HG03095 (cell line): ENCODE results near the gene NKX6-1.

Experiments
- ATAC-seq: cut with Tn5 transposase; IDR thresholded peaks from one replicate; pipeline ENCODE4 v1.9.1; 2021; ENCODE audit warnings: moderate library complexity; ENCODE audit not compliant: unreplicated experiment

NKX6-1 gene

GRCh38 chr4:84498935-84499623 is at the start of gene NKX6-1:
Gene NKX6-1 (minus strand): TSS chr4:84499292. CDS start chr4:84498228, 1,064 bp downstream.
- ATAC-seq, result no peak

DNA sequence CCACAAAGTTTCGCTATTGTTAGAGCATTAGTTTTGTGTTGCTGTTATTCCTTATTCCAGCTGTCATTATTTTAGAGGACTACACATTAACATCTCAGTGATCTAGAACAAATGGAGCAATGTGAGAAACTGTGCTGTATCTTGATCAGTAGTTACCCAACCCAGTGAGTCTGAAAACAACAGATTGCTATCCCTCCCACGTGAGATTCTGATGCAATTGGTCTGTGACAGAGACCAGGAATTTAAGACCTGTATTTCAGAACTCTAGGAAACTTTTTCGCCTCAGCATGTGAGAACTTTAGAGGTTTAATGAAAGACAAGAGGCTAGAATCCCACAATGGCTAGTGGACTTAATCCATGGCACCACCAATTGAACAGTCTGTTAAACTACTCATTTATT is 48.1 kb upstream of the NKX6-1 start:
- ATAC-seq, result no peak

DNA sequence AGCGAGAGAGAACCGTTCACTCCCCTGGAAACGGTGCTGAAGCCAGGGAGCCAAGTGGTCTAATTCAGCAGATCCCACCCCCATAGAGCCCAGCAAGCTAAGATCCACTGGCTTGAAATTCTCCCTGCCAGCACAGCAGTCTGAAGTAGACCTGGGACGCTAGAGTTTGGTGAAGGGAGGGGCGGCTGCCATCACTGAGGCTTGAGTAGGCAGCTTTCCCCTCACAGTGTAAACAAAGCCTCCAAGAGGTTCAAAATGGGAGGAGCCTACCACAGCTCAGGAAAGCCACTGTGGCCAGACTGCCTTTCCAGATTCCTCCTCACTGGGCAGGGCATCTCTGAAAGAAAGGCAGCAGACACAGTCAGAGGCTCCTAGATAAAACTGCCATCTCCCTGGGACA is 46.0 kb upstream of the NKX6-1 start:
- no peak for ATAC-seq

- ATAC-seq, result no peak
Measured at GRCh38 chr4:84535901-84536300, 36.8 kb upstream of the NKX6-1 start.

DNA sequence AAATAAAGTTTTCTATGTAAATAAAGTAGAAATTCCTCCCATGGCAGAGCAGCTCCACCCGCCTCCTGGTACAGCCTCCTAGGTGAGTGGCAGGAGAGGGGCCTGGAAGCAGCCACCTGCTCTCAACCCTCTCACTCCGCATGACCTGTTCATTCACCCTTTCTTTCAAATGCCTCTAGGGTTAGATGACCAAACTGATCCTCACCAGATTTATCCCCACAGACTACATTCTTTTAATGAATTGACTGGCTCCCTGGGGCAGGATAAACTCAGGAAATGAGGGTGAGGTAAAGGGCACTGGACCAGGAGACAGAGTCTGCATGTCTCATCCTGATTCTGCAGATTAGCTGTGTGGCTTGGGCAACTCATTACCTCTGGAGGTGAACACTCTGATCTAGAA is 32.6 kb upstream of the NKX6-1 start:
- no peak for ATAC-seq

DNA sequence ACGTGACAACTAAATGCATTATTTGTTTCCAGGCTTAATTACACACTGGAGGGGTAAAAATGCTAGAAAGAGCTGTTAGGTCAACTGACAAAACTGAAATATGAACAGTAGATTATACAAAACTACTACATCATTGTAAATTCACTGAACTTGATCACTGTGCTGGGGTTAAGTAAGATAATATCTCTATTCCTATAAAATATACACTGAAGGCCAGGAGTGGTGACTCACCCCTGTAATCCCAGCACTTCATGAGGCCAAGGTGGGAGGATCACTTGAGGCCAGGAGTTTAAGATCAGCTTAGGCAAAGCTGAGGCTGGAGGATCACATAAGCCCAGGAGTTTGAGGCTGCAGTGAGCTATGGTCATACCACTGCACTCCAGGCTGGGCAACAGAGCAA is 31.8 kb upstream of the NKX6-1 start:
- no peak for ATAC-seq

- no peak for ATAC-seq
Measured at GRCh38 chr4:84530454-84530853, 31.4 kb upstream of the NKX6-1 start.

DNA sequence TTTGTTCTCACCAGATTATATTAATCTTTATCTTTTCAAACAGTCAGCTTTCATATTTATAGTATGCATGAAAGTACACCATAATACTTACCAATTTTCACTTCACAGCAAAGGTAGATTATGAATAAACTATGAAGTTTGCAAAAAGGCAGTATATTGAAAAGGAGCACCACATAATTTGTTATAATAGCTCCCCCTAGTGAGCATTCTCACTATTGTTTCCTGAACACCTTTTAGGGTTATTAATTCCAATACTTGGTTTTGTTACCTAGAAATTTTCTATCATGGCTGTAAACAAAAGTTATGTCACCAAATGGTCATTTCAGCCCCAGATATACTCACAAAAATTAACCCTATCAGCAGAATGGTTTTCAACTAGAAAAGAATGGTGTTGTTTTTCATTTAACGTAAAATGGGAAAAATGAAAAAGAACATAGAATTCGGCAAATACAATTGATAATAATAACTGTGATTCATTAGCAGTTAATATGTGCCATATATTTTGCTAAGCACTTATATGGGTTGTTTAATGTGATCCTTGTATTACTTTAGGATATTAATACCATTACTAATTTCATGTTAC is 30.2 kb upstream of the NKX6-1 start:
- no peak for ATAC-seq

GRCh38 chr4:84527391-84527790 is 28.3 kb upstream of the NKX6-1 start:
- no peak for ATAC-seq

DNA sequence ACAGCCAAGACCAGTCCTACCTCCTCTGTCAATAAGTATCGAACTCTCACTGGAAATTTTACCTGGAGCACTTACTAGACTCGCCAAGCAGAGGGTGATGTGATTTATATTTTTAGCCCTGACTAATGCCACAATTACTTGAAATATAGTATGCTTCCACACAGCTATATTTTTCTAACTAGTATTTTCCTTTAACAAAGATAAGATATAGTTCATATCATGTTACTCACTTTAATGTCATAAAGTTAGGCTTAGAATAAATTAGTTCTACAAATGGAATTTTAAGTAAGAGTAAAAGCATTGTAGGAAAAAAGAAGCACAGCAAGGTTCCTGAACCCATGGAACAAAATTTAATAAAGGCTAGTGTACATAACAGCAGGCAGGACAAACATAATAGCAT is 16.0 kb upstream of the NKX6-1 start:
- no peak for ATAC-seq

DNA sequence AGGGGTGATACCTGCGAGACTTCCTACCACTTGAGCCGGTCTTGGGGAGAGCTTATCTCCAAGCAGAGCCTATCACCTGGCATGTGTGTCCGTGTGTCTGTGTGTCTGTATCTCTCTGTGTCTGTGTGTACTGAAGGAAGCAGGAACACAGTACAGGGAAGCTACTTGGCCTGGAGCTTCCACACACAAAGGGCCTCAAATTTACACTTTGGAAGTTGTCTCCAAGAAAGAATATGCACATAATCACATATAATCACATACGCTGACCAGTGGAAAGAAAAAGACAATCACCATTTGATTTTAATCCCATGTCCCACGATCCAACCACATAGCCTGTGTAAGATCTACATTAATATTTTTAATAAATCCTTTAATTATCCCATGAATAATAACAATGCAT is 13.2 kb upstream of the NKX6-1 start:
- no peak for ATAC-seq

GRCh38 chr4:84511703-84512102 is 12.6 kb upstream of the NKX6-1 start:
- ATAC-seq, result no peak

DNA sequence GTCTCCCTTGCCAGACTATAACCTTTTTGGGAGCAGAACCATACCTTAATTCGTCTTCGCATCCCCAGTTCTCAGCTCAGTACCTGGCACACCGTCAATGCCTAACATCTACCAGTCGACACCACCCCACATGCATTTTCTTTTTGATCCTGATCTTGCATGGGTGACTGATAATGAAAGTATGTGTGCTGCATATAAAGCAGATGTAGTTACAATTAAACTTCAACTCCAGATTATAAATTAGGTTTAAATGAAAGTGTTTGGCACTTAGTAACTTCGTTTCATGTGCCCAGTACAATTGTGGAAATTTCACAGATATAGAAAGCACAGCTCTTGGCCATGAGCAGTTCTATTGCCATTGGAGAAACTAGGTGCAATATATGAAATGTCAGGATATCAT is 8.8 kb upstream of the NKX6-1 start:
- no peak for ATAC-seq

DNA sequence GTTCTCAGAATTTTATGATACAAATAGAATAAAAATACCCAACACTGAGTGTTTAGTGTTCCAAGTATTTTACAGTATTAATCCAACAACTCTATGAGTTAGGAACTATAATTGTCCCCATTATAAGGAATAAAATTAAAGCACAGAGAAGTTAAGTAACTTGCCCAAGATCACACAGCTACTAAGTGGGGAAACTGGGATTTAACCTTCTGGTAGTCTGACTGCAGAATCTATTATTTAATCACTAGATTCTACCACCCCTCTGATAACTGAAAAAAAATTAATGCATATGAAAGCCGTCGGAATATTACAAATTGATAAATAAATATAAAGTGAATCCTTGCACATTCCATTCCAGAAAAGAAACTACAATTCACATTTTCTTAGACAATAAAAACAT is 5.7 kb upstream of the NKX6-1 start:
- ATAC-seq, result no peak

DNA sequence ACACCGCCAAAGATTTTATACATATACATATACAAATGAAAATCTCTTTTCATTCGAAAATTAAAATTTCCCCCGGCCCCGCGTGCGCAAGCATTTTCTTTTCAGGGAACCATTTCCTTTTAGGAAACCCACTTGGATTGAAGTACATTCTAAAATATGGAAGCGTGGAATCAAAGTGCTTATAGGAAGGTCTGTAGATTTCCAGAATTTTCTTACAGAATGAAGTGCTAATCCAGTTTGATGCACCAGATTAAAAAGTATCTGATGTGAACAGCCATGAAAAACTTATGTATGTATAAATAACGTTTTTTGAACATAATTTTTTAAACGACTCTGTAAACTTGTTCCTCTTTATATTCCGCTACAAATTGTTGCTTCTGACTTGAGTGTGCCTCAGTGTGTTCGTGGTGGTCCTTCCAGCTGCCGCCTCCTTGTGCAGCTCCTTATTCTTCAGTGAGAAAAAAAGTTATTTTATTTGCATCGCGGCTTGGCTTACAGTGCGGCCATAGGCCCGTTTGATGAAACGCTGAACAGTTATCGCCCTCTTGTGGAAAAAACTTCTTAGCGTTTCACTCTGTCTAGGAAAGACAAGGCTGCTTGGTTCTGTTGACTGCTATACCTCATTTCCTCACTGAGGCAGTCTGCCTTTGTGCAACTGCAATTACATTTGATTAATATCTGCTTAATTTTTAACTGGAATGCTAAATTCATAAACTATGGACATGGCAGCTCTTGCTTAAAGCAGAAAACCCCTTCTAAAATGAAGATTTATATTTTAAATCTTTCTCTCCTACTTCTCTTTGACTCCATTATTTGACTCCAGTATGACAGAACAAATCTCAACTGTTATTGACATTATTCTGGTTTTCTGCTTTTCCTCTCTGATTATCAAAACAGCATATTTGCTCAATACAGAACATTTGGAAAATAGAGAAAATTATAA is 4.7 kb upstream of the NKX6-1 start:
- ATAC-seq, result peak; percentile 85

GRCh38 chr4:84502955-84503373 is 3.9 kb upstream of the NKX6-1 start:
- no peak for ATAC-seq

- no peak for ATAC-seq
Measured at GRCh38 chr4:84502333-84502954, 3.4 kb upstream of the NKX6-1 start.

DNA sequence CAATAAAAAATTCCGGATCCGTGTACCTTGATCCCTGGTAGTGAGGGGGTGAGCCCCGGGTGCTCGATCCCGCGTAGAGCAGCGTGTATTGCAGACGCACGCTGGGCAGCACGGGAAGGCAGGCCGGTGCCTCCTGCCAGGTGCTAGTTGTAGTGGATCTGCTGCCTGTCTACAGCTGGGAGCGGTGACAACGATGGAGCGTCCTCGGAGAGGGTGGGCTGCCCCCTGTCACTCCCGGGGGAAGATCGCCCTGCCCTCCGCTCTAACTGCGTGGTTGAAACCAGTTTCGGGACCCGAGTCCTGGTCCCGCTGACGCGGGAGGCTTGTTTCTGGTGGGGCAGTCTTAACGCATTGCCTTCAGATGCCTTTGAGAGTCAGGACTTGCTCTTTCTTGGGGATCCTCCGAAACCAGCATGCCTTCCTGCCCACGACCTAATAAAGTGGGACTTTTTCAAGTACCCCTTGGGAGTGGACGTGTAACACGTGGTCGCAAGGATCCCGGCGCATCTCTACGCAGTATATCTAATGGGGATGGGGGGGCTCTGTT is 2.7 kb upstream of the NKX6-1 start:
- ATAC-seq, result no peak

DNA sequence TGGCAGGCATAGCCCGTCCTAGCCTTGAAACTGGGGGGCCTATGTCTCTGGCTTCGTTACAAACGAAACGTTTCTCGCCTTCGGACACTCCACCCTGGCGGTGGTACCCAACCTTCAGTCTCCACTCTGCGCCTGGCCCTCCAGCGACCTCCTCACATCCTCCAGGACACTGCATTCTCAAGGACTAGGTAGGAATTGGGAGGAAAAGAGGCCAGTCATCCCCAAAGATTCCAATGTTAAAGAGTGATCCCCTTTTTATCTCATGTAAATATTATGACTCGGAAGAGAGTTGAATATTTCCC is 2.1 kb upstream of the NKX6-1 start:
- no peak for ATAC-seq

GRCh38 chr4:84500386-84501201 is 1.5 kb upstream of the NKX6-1 start:
- no peak for ATAC-seq

DNA sequence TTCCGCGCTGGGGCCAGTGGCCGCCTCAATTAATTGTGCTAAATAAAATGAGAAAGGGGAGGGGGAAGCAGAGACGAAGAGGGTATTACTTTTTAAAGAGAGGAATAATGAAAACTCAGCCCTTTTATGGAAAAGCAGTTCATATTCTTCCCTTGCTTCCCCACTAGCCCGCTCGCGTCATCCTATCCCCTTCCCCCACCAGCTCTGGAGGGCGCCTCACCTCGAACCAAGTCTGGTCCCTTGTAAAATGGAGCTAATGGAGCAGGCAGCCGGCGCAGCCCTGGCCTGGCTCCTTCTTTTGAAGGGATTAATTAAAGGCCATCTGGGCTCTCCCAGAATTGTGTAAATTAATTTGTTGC is 511 bp upstream of the NKX6-1 start:
- ATAC-seq, result no peak
